ENCODE measurements around the gene FZD2.
"Not testable (repeated sequence)": the region's sequence is repeated elsewhere in the genome, so short reads cannot be mapped to it uniquely, and the experiment has no call there.

Gene FZD2

GRCh38 chr17:44533533-44534246, 23.6 kb upstream of the FZD2 start:
- TF ChIP-seq CTCF (IDR thresholded peaks at IDR 0.05; ENCODE audit: borderline replicate concordance, extremely low read depth, low read length, poor library complexity, severe bottlenecking) (peak; percentile 90), EZH2 (IDR thresholded peaks at IDR 0.05; ENCODE audit: borderline replicate concordance, low read depth, low read length, severe bottlenecking) (no peak)
- Histone ChIP-seq H3K79me2 (ENCODE audit: insufficient read depth, low read length) (no peaks in the 10 kb centered on the region), H3K36me3 (ENCODE audit: insufficient read depth, low read length) (no peaks in the 10 kb centered on the region), H4K20me1 (ENCODE audit: insufficient read depth, low read length) (no peaks in the 10 kb centered on the region), H3K4me3 (ENCODE audit: low read depth in 1 of 2, low read length in 2 of 2) (no peak overlapping the region), H2AFZ (ENCODE audit: low read depth, low read length) (peak overlapping the region; percentile 50), H3K27me3 (ENCODE audit: insufficient read depth, low read length, poor library complexity) (no peaks in the 10 kb centered on the region), H3K9ac (ENCODE audit: low read depth, low read length) (no peak overlapping the region), H3K27ac (ENCODE audit: low read length) (no peak overlapping the region), H3K4me1 (ENCODE audit: insufficient read depth, low read length) (no peaks in the 10 kb centered on the region), H3K4me2 (ENCODE audit: insufficient read depth, low read length) (no peak overlapping the region), H3K9me3 (ENCODE audit: insufficient read depth, low read length, severe bottlenecking) (no peaks in the 10 kb centered on the region)
- peak; percentile 81 for DNase-seq
- peak; percentile 97 for ATAC-seq (ENCODE audit: insufficient read depth, low read depth)

- Histone ChIP-seq H2AFZ (ENCODE audit: low read depth, low read length) (no peak overlapping the region), H3K27ac (ENCODE audit: low read length) (no peak overlapping the region), H3K4me3 (ENCODE audit: low read depth in 1 of 2, low read length in 2 of 2) (no peak overlapping the region), H3K9ac (ENCODE audit: low read depth, low read length) (no peak overlapping the region), H3K79me2 (ENCODE audit: insufficient read depth, low read length) (no peaks in the 10 kb centered on the region), H3K36me3 (ENCODE audit: insufficient read depth, low read length) (no peaks in the 10 kb centered on the region), H3K27me3 (ENCODE audit: insufficient read depth, low read length, poor library complexity) (no peaks in the 10 kb centered on the region), H3K9me3 (ENCODE audit: insufficient read depth, low read length, severe bottlenecking) (no peaks in the 10 kb centered on the region), H3K4me2 (ENCODE audit: insufficient read depth, low read length) (no peak overlapping the region), H4K20me1 (ENCODE audit: insufficient read depth, low read length) (no peaks in the 10 kb centered on the region), H3K4me1 (ENCODE audit: insufficient read depth, low read length) (no peaks in the 10 kb centered on the region)
- TF ChIP-seq CTCF (IDR thresholded peaks at IDR 0.05; ENCODE audit: borderline replicate concordance, extremely low read depth, low read length, poor library complexity, severe bottlenecking) (no peak), EZH2 (IDR thresholded peaks at IDR 0.05; ENCODE audit: borderline replicate concordance, low read depth, low read length, severe bottlenecking) (no peak)
- ATAC-seq (ENCODE audit: insufficient read depth, low read depth) (no peak), DNase-seq (no peak)
Measured at GRCh38 chr17:44536090-44536953, 21.0 kb upstream of the FZD2 start.

- H2AFZ ChIP-seq (ENCODE audit: low read depth, low read length); DNase-seq; H3K27me3 ChIP-seq (ENCODE audit: insufficient read depth, low read length, poor library complexity); H3K4me3 ChIP-seq (ENCODE audit: low read depth in 1 of 2, low read length in 2 of 2); H4K20me1 ChIP-seq (ENCODE audit: insufficient read depth, low read length); H3K36me3 ChIP-seq (ENCODE audit: insufficient read depth, low read length); ATAC-seq (ENCODE audit: insufficient read depth, low read depth); H3K27ac ChIP-seq (ENCODE audit: low read length); H3K4me2 ChIP-seq (ENCODE audit: insufficient read depth, low read length); H3K4me1 ChIP-seq (ENCODE audit: insufficient read depth, low read length); H3K9ac ChIP-seq (ENCODE audit: low read depth, low read length); H3K79me2 ChIP-seq (ENCODE audit: insufficient read depth, low read length); H3K9me3 ChIP-seq (ENCODE audit: insufficient read depth, low read length, severe bottlenecking): not testable (repeated sequence)
Measured at GRCh38 chr17:44537922-44538321, 19.4 kb upstream of the FZD2 start.

- DNase-seq (no peak), ATAC-seq (ENCODE audit: insufficient read depth, low read depth) (no peak)
- Histone ChIP-seq H3K36me3 (ENCODE audit: insufficient read depth, low read length) (no peaks in the 10 kb centered on the region), H4K20me1 (ENCODE audit: insufficient read depth, low read length) (no peaks in the 10 kb centered on the region), H3K9me3 (ENCODE audit: insufficient read depth, low read length, severe bottlenecking) (no peaks in the 10 kb centered on the region), H3K27ac (ENCODE audit: low read length) (no peak overlapping the region), H3K79me2 (ENCODE audit: insufficient read depth, low read length) (no peaks in the 10 kb centered on the region), H2AFZ (ENCODE audit: low read depth, low read length) (no peak overlapping the region), H3K27me3 (ENCODE audit: insufficient read depth, low read length, poor library complexity) (no peaks in the 10 kb centered on the region), H3K4me3 (ENCODE audit: low read depth in 1 of 2, low read length in 2 of 2) (no peak overlapping the region), H3K4me1 (ENCODE audit: insufficient read depth, low read length) (no peaks in the 10 kb centered on the region), H3K9ac (ENCODE audit: low read depth, low read length) (no peak overlapping the region), H3K4me2 (ENCODE audit: insufficient read depth, low read length) (no peak overlapping the region)
- TF ChIP-seq EZH2 (IDR thresholded peaks at IDR 0.05; ENCODE audit: borderline replicate concordance, low read depth, low read length, severe bottlenecking): no peak
- TF ChIP-seq CTCF (IDR thresholded peaks at IDR 0.05; ENCODE audit: borderline replicate concordance, extremely low read depth, low read length, poor library complexity, severe bottlenecking): no peak
Measured at GRCh38 chr17:44539673-44540072, 17.6 kb upstream of the FZD2 start.
